SK-N-SH (cell line): ENCODE results near the gene AZU1. TPM values are rescaled to one million over a fixed set of nuclear protein-coding genes. Genes with fewer than 3 reads are reported as not detected.
"Not testable (repeated sequence)": the region's sequence is repeated elsewhere in the genome, so short reads cannot be mapped to it uniquely, and the experiment has no call there.

Source experiments
- CTCF ChIA-PET: fragments of 300-600, 350-600 bp; formaldehyde crosslinking; extraction: SDS; loops from one replicate; lab custom pipeline; 2021; lab: Yijun Ruan, JAX
- POLR2A ChIA-PET: fragments of 350-600 bp; sonication (Branson Sonifier 250); formaldehyde crosslinking; extraction: SDS; loops from one replicate; lab custom pipeline; 2020; ENCODE audit warnings: antibody characterized with exemption, inconsistent platforms; lab: Yijun Ruan, JAX
- DNase-seq: peaks from one replicate; pipeline ENCODE4 v3.0.0; 2012
- H2AFZ ChIP-seq: fragments of 200-600 bp; sonication (generic); 2 replicates; pipeline ENCODE4 v1.8.1; 2016; ENCODE audit warnings: antibody characterized with exemption, mild to moderate bottlenecking, low read depth
- H3F3A ChIP-seq: fragments of 200-600 bp; sonication (generic); replicated peaks from 2 replicates; pipeline ENCODE3; 2016; ENCODE audit warnings: antibody characterized with exemption, mild to moderate bottlenecking; ENCODE audit not compliant: insufficient read depth
- H3K27ac ChIP-seq, 2 experiments: fragments of 200-500 bp in 1 of 2; fragments of 200-600 bp in 1 of 2; sonication (Bioruptor generic) in 1 of 2; sonication (generic), shearing (Covaris generic) in 1 of 2; 2 replicates each; pipeline versions ENCODE4 v1.5.1 to v1.6.1; 2014 to 2016; ENCODE audit warnings: low read depth in 2 of 2, inconsistent platforms in 1 of 2, low read length in 1 of 2, mild to moderate bottlenecking in 1 of 2, mixed read lengths in 1 of 2
- H3K27me3 ChIP-seq: fragments of 200-600 bp; sonication (generic), shearing (Covaris generic); 2 replicates; pipeline ENCODE4 v1.6.1; 2016; ENCODE audit warnings: mixed run types; ENCODE audit not compliant: insufficient read depth
- H3K36me3 ChIP-seq, 2 experiments: fragments of 200-500 bp in 1 of 2; fragments of 200-600 bp in 1 of 2; sonication (Bioruptor generic) in 1 of 2; sonication (generic) in 1 of 2; replicated peaks in 1 of 2; 2 replicates each; pipeline versions ENCODE3 to v1.5.1; 2014 to 2016; ENCODE audit warnings: low read length in 1 of 2, mild to moderate bottlenecking in 1 of 2; ENCODE audit not compliant: insufficient read depth in 2 of 2, control insufficient read depth in 1 of 2
- H3K4me1 ChIP-seq, 2 experiments: fragments of 200-500 bp in 1 of 2; fragments of 200-600 bp in 1 of 2; sonication (Bioruptor generic) in 1 of 2; sonication (generic), shearing (Covaris generic) in 1 of 2; 2 replicates each; pipeline versions ENCODE4 v1.5.1 to v1.6.1; 2014 to 2016; ENCODE audit warnings: low read depth in 1 of 2, low read length in 1 of 2, mixed run types in 1 of 2; ENCODE audit not compliant: insufficient read depth in 2 of 2, control insufficient read depth in 1 of 2
- H3K4me2 ChIP-seq: fragments of 200-600 bp; sonication (generic), shearing (Covaris generic); 2 replicates; pipeline ENCODE4 v1.6.1; 2017; ENCODE audit warnings: mixed run types
- H3K4me3 ChIP-seq, 2 experiments: fragments of 200-500 bp in 1 of 2; fragments of 200-600 bp in 1 of 2; sonication (Bioruptor generic) in 1 of 2; sonication (generic), shearing (Covaris generic) in 1 of 2; 2 replicates each; pipeline versions ENCODE4 v1.5.1 to v1.8.1; 2014 to 2016; ENCODE audit warnings: low read depth in 2 of 2, inconsistent platforms in 1 of 2, low read length in 1 of 2, mild to moderate bottlenecking in 1 of 2, mixed read lengths in 1 of 2, moderate library complexity in 1 of 2
- H3K79me2 ChIP-seq: fragments of 200-600 bp; sonication (generic); 2 replicates; pipeline ENCODE4 v1.8.1; 2017; ENCODE audit warnings: mild to moderate bottlenecking; ENCODE audit not compliant: insufficient read depth
- H3K9ac ChIP-seq: fragments of 200-600 bp; sonication (generic); 2 replicates; pipeline ENCODE4 v1.6.1; 2017; ENCODE audit warnings: mixed run types
- H3K9me2 ChIP-seq: fragments of 200-600 bp; sonication (generic); 2 replicates; pipeline ENCODE4 v1.6.1; 2017; ENCODE audit warnings: mixed run types
- H3K9me3 ChIP-seq: fragments of 200-600 bp; sonication (generic); 2 replicates; pipeline ENCODE4 v1.6.1; 2017; ENCODE audit warnings: mixed run types, mild to moderate bottlenecking, moderate library complexity
- H4K20me1 ChIP-seq: fragments of 200-600 bp; sonication (generic); 2 replicates; pipeline ENCODE4 v1.6.1; 2017; ENCODE audit warnings: mild to moderate bottlenecking, mixed run types; ENCODE audit not compliant: insufficient read depth
- CHD2 ChIP-seq: fragments of 150-350 bp; IDR thresholded peaks from 2 replicates; pipeline ENCODE4 v1.6.1; 2018; ENCODE audit warnings: low read length; ENCODE audit not compliant: partially characterized antibody
- ELF1 ChIP-seq: IDR thresholded peaks from 2 replicates; pipeline ENCODE4 v1.4.0; 2012
- FOSL2 ChIP-seq: IDR thresholded peaks from 2 replicates; pipeline ENCODE4 v1.4.0; 2012; ENCODE audit warnings: low read depth, mild to moderate bottlenecking, moderate library complexity, borderline replicate concordance
- FOXM1 ChIP-seq: IDR thresholded peaks from 2 replicates; pipeline ENCODE4 v1.4.0; 2012; ENCODE audit warnings: low read depth, mild to moderate bottlenecking
- MXI1 ChIP-seq: IDR thresholded peaks from 2 replicates; pipeline ENCODE4 v1.6.1; 2012; ENCODE audit warnings: mild to moderate bottlenecking, low read depth, low read length, improper control_type of control experiment
- NFIC ChIP-seq: IDR thresholded peaks from 2 replicates; pipeline ENCODE4 v1.4.0; 2012; ENCODE audit warnings: borderline replicate concordance
- RXRA ChIP-seq: IDR thresholded peaks from 2 replicates; pipeline ENCODE4 v1.4.0; 2012; ENCODE audit warnings: low read depth, mild to moderate bottlenecking, borderline replicate concordance
- SMC3 ChIP-seq: IDR thresholded peaks from 2 replicates; pipeline ENCODE4 v1.6.1; 2012; ENCODE audit warnings: low read depth, low read length, improper control_type of control experiment
- TCF12 ChIP-seq: IDR thresholded peaks from 2 replicates; pipeline ENCODE4 v1.4.0; 2012
- USF1 ChIP-seq: IDR thresholded peaks from 2 replicates; pipeline ENCODE4 v1.4.0; 2012; ENCODE audit warnings: low read depth, borderline replicate concordance
- USF2 ChIP-seq: fragments of 150-350 bp; IDR thresholded peaks from 2 replicates; pipeline ENCODE4 v1.6.1; 2017; ENCODE audit warnings: antibody characterized with exemption, low read length, low read depth, borderline replicate concordance
- YY1 ChIP-seq: IDR thresholded peaks from 2 replicates; pipeline ENCODE4 v1.4.0; 2012; ENCODE audit warnings: low read depth, mild to moderate bottlenecking
- WGBS: methylation state at CpG from one replicate; pipeline ENCODE4 v1.1.6; 2017; ENCODE audit warnings: low lambda C conversion rate; 5-methylcytosine and 5-hydroxymethylcytosine counted together
- polyA plus RNA-seq, 3 experiments: library from polyadenylated mRNA; depleted of rRNA; stranded (reverse); fragments of >200 nt; gene quantifications; 2 replicates each; pipeline ENCODE4 v1.2.3, GENCODE V29; 2012
- TF ChIP-seq, protein P1 (sequence below): IDR thresholded peaks from 2 replicates; pipeline ENCODE4 v1.4.0; 2012; ENCODE audit warnings: low read depth, borderline replicate concordance
- TF ChIP-seq, protein P2 (sequence below): fragments of 150-350 bp; IDR thresholded peaks from 2 replicates; pipeline ENCODE4 v1.6.1; 2016; ENCODE audit warnings: mild to moderate bottlenecking, low read depth, low read length

The AZU1 gene
- polyA plus RNA-seq, 1 of the 3 experiments (the other 2 are of a cell fraction), result 0.15 TPM

DNA sequence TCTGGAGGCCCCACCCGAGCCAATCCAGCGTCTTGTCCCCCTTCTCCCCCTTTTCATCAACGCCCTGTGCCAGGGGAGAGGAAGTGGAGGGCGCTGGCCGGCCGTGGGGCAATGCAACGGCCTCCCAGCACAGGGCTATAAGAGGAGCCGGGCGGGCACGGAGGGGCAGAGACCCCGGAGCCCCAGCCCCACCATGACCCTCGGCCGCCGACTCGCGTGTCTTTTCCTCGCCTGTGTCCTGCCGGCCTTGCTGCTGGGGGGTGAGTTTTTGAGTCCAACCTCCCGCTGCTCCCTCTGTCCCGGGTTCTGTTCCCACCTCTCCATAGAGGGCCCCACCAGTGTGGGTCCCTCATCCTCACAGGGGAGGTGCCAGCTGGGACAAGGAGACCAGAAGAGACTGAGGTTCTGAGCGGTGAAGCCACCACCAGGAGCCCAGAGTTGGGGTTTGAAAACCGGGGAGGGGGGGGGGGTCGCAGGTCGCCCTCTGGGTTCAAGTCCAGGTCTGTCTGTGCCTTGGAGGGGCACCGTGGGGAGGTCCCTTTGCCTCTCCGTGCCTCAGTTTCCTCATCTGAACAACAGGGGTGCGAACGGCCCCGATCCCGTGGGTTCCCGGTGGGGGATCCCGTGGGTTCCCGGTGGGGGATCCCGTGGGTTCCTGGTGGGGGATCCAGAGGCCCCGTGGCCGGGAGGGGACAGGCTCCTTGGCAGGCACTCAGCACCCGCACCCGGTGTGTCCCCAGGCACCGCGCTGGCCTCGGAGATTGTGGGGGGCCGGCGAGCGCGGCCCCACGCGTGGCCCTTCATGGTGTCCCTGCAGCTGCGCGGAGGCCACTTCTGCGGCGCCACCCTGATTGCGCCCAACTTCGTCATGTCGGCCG, 24.7 kb downstream of the AZU1 start, which contains the start of gene ELANE (continued):
- TF ChIP-seq USF2, result no peak
- TF ChIP-seq YY1, result no peak

GRCh38 chr19:853014-853585, 25.5 kb downstream of the AZU1 start:
- H3K9ac ChIP-seq, result no peak overlapping the region
- no peaks in the 10 kb centered on the region for H3K36me3 ChIP-seq
- H3K79me2 ChIP-seq, result no peaks in the 10 kb centered on the region
- no peak overlapping the region for H3K4me2 ChIP-seq
- H3K27ac ChIP-seq, result no peak overlapping the region
- 25% methylated on average over 12 of the region's 67 CpGs for WGBS
- H3K9me2 ChIP-seq, result no peaks in the 10 kb centered on the region
- ChIA-PET POLR2A (no interaction called here), CTCF (interaction anchor here (1.6 kb wide), 1 partner anchor 11 kb away, joined by 6 read pairs; no protein-coding TSS in a partner anchor)
- no peak for TF ChIP-seq FOXM1
- TF ChIP-seq TCF12, result no peak
- TF ChIP-seq, protein P1, sequence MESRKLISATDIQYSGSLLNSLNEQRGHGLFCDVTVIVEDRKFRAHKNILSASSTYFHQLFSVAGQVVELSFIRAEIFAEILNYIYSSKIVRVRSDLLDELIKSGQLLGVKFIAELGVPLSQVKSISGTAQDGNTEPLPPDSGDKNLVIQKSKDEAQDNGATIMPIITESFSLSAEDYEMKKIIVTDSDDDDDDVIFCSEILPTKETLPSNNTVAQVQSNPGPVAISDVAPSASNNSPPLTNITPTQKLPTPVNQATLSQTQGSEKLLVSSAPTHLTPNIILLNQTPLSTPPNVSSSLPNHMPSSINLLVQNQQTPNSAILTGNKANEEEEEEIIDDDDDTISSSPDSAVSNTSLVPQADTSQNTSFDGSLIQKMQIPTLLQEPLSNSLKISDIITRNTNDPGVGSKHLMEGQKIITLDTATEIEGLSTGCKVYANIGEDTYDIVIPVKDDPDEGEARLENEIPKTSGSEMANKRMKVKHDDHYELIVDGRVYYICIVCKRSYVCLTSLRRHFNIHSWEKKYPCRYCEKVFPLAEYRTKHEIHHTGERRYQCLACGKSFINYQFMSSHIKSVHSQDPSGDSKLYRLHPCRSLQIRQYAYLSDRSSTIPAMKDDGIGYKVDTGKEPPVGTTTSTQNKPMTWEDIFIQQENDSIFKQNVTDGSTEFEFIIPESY, result no peak
- TF ChIP-seq ELF1, result no peak
- no peak for TF ChIP-seq USF1
- no peak for TF ChIP-seq MXI1
- no peak for TF ChIP-seq CHD2
- TF ChIP-seq NFIC, result no peak
- TF ChIP-seq, protein P2, sequence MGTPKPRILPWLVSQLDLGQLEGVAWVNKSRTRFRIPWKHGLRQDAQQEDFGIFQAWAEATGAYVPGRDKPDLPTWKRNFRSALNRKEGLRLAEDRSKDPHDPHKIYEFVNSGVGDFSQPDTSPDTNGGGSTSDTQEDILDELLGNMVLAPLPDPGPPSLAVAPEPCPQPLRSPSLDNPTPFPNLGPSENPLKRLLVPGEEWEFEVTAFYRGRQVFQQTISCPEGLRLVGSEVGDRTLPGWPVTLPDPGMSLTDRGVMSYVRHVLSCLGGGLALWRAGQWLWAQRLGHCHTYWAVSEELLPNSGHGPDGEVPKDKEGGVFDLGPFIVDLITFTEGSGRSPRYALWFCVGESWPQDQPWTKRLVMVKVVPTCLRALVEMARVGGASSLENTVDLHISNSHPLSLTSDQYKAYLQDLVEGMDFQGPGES, result no peak
- no peak for TF ChIP-seq FOSL2
- no peak for TF ChIP-seq SMC3
- no peak for TF ChIP-seq RXRA
- H3F3A ChIP-seq, result peaks cover 9% of the 10 kb centered on the region
- H3K4me1 ChIP-seq, result peaks cover 0 to 8% of the 10 kb centered on the region in 2 experiments; a peak in 1 of 4 replicates
- no peak for DNase-seq
- no peaks in the 10 kb centered on the region for H4K20me1 ChIP-seq
- no peak overlapping the region for H2AFZ ChIP-seq
- no peak overlapping the region for H3K4me3 ChIP-seq
- H3K9me3 ChIP-seq, result no peaks in the 10 kb centered on the region
- peaks cover 51% of the 10 kb centered on the region for H3K27me3 ChIP-seq

DNA sequence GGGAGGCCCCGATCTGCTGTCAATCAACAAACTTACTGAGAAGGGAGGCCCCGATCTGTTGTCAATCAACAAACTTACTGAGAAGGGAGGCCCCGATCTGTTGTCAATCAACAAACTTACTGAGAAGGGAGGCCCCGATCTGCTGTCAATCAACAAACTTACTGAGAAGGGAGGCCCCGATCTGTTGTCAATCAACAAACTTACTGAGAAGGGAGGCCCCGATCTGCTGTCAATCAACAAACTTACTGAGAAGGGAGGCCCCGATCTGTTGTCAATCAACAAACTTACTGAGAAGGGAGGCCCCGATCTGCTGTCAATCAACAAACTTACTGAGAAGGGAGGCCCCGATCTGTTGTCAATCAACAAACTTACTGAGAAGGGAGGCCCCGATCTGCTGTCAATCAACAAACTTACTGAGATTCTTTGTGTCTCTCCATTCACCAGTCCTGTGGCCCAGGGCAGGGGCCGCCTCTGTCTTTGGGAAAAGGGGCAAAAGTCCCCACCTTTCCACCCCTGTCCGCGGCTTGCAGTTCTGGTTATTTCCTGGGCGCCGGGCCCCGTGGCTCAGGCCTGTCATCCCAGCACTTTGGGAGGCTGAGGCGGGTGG, 26.1 kb downstream of the AZU1 start:
- H3K4me2 ChIP-seq, H2AFZ ChIP-seq, H3K4me3 ChIP-seq, DNase-seq, H3K79me2 ChIP-seq, POLR2A ChIA-PET, H4K20me1 ChIP-seq, H3K27ac ChIP-seq, H3K9me2 ChIP-seq, H3K36me3 ChIP-seq, H3K4me1 ChIP-seq, H3K9ac ChIP-seq, CTCF ChIA-PET, H3K9me3 ChIP-seq, H3F3A ChIP-seq: not testable (repeated sequence)
- WGBS, result 47% methylated on average over 11 of the region's 17 CpGs
- H3K27me3 ChIP-seq, result peaks cover 46% of the 10 kb centered on the region
